GM18868 (cell line): Measurements from ENCODE around the gene DUSP22.
A peak's percentile ranks its signal among the peaks of the same experiment; 100 is the strongest.
"Not testable (repeated sequence)": the region's sequence is repeated elsewhere in the genome, so short reads cannot be mapped to it uniquely, and the experiment has no call there.

ENCODE experiments used
- ATAC-seq: cut with Tn5 transposase; IDR thresholded peaks from one replicate; pipeline ENCODE4 v1.9.1; 2021; ENCODE audit warnings: mild to moderate bottlenecking, moderate library complexity; ENCODE audit not compliant: unreplicated experiment

The DUSP22 gene

DNA sequence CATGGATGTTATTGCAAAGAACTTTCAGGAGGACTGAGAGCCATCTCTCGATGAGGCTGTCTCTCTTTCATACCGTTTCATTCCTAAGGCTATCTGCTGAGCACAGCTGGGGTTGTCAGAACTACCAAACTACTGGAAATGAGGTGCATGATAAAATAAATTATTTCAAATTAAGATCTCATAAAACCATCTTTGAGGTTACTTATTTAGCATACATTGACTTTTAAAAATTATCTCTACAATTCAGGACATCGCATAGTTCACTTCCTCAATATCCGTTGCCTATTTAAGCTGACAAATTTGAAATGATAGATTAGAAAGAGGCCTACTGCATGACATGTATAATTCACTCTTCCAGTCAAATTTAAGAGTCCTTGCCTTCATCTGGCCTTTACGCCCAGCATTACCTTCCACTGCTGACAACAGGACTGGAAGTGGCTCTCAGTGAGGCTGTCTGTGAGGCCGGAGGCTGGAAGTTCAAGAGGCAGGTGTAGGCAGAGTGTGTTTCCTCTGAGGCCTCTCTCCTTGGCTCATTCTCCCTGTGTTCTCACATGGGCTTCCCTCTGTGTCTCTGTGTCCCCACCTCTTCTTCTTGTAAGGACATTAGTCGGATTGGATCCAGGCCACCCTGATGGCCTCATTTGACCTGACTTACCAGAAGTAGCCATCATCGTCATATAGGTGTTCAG, 12.8 kb upstream of the DUSP22 start:
- no peak for ATAC-seq

DNA sequence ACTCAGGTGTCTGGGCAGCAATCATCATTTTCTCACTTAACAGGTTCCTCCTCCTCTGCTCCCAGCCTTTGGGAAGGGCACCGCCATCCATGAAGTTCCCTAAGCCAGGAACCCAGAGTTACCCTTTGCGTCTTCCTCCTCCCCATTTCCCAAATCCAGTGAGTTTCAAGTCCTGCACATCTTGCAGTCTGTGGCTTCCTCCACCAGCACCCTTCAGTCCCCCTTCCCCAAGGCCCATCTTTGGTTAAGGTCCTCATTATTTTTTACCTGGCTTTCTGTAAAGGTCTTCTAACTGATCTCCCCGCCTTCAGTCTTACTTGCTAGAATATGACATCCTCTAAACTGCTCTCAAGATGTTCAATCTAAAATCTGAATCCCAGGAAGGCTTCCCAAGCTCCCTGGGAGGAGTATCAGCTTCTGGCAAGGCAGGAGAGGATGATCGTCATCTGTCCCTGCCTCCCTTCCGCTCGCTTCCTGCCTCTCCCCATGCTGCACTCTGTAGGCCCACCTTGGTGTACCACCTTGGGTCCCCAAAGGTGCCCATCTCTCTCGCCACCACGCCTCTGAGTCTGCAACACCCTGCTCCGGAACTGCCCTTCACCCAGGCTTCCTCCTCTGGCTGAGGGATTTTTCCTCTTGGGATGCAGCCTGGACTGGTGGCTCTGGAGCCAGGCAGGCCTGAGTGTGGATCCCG, 11.4 kb upstream of the DUSP22 start:
- no peak for ATAC-seq

DNA sequence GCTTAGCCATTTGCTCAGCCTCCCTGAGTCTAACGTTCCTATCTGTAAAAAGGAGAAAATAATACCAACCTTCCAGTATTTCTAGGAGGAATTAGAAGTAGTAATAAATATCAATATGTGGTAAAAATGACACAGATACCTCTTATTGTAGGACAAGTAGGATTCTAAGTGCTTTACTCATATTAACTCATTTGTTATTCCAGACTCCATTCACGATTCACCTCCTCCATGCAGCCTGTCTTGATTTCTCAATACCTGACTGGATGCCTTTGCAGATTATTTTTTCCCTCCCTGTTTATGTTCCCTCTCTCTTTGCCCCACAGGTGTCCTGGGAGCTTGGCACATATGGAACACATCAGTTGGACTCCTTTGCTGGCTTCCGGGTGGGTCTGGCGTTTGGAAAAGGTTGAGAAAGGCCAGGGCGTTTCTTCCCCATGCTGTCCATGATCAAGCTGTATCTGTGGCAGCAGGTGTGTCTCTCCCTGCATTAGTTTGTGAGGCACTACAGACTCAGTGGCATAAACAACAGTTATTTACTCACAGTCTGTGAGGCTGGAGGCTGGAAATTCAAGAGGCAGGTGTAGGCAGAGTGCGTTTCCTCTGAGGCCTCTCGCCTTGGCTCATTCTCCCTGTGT, 10.7 kb upstream of the DUSP22 start:
- ATAC-seq: no peak

DNA sequence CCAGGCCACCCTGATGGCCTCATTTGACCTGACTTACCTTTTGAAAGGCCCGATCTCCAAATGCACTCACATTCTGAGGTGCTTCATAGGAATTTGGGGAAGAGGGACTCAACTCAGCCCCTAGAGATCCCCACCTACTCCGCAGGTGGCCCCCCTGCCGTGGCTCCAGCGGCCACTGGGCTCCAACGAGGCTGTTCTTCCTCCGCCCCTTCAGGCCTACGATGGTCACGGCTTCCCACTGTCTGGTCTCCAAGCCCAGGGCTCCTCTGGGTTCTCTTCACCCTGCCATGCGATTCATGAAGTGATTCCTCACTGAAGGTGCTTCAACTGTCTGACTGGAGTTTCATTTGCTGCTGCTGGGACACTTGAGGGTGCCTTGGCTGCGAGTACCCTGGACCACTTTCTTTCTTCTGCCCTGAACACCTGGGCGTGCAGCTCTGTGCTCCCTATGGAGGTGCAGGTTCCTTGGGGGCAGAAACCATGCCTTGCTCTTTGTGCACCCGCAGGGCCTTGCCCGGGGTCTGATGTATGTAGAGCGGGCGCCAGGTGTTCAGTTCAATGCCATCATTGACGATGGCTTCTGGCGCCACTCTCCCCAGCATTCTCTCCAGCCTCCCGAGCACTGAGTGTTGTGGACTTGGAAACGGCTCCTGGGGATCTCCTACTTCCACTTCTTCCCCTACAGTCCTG, 10.0 kb upstream of the DUSP22 start:
- ATAC-seq: no peak

DNA sequence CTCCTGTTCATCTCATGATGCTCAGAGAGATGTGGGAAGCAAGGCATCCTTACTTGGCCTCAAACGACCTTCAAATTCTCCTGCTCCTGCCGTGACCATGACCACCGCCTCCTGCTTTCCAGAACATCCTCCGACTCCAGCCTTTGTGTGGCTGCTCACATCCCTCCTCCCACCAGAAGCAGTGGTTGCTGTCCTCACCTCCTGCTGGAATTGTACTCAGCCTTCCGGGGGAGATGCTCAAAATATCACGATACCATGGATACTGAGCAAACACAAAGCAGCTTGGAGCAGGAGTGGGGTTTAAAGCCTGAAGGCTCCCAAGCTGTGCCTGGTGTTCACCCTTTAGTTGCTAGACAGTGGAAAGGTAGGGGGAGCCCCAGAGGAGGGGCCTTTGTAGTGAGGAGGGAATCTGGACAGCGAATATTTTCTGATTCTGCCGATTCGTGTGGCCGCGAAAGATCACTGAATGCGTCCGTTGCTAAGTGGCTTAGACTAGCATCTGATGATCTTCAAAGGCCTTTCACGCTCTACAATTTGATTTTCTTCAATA, 9.3 kb upstream of the DUSP22 start:
- ATAC-seq: no peak

DNA sequence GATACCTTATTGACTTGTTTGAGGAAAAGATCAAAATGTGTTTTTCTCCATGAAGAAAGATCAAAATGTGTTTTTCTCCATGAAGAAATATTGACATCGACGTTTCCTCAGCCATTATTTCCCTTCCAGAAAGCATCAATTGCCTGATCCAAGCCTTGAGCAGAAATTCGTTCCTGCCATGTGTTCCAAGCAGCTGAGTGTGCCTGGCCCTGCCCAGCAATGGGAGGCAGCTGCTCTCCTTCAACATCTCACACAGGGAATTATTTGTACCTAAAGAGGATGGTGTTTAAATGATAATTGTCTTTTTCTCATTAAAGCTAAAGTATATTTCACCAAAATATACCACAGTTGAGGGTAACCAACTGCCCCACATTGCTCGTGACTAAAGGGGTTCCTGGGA, 7.8 kb upstream of the DUSP22 start:
- ATAC-seq: no peak

DNA sequence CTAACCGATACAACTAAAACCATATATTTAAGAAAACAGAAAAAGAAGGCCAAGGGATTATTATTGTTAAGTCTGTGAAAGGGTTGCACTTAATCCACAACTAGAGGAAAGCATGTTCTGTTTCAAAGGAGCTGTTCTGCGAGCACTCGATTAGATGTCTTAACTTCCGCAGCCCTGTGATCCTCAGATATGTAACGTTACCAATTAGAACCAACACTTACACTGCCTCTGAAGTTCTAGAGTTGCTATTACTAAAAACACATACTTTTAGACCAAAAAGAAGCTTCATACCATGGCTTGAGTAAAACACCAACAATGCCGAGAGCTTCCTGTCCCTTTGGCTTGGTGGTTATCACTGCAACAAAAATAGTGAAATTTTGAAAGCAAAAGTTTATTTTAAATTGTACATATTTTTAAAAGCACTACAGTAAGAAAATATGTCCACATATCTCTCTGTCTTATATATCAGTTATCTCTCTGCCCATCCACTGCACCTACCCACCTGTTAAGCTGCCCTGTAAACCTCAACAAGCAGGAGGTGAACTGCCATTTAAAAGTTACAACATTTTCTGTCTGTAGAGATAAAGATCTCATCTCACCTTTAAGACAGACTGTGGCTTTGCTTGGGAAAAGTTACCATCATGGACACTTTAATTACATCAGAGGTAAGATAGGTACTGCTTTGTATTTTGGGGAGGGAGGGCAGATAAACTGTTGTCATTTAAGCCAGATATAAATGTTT, 7.1 kb upstream of the DUSP22 start:
- ATAC-seq: no peak

DNA sequence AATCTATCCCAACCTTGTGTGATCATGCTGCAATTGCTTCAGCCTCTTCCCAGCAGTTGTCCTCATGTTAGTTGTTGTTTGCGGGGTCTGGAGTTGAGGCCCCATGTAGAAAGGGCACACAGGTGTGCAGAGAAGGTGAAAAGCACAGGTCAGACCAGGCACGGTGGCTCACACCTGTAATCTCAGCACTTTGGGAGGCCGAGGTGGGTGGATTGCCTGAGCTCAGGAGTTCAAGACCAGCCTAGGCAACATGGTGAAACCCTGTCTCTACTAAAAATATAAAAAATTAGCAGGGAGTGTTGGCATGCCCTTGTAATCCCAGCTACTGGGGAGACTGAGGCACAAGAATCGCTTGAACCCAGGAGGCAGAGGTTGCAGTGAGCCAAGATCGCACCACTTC, 6.4 kb upstream of the DUSP22 start:
- ATAC-seq: not testable (repeated sequence)

DNA sequence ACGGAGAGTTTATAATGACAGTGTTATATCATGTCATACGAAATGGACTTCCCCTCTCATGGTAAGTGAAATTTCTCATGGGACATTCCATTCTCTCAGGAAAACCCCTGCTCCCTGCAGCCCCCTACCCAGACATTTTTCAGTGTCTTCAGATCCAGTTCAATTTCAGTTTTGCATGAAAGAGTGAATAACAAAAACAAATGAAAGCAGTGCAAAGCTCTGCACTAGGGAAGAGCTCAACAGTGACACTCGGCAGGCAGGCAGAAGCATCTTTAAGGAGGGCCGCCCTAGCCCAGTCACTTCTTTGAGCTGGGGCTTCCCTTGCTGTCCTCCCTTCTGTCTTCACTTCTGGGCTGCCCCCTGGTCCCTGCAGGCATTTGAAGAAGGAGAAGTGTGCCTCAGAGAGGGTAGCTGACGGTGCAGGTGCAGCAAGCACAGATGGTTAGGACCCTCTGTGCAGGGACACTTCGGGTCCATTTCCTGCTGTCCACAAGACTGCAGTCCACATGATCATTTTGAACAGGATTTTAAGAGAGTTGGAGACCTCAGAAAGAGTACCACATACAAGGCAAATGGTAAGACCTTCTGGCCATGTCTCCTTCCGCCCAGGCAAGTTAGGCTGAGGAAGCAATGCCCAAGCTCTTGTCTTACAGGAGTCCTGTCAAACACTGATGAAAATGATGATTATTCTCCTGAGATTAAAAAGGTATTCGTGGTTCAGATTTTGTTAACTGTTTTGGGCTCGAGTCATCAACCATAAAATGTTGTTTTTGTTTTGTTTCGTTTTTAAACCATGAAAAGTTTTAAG, 5.4 kb upstream of the DUSP22 start:
- ATAC-seq: peak; percentile 35

DNA sequence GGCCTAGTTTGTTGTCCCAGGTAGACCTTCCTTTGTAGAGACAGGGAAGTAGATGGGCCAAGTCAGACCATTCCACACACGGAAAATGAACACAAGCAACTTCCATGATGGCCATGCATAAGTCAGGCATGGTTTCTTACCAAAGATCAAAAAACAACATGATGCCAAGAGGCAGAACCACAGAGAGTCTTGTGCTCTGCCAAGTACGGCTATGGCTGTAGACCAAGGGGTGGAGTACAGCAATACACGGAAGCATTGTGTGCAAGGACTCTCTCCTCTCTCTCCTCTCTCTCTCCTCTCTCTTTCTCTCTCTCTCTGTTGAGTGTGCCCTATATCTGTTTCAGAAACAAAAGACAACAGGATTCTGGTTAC, 4.8 kb upstream of the DUSP22 start:
- no peak for ATAC-seq

DNA sequence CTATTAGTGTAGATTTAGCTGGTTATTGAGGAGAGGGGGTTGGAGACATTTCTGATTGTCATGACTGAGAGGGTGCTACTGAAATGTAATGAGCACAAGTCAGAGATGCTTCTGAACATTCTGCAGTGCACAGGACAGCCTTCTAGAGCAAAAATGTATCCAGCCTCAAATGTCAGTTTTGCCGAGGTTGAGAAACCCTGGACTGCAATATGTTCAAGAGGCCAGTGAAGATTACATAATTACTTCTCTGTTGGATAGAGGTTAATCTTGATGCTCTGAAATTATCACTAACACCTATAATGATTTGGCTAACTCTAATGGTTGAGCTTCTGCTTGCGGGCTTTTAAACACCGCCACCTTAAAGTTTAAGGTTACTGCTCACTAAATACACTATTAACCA, 3.4 kb upstream of the DUSP22 start:
- no peak for ATAC-seq

DNA sequence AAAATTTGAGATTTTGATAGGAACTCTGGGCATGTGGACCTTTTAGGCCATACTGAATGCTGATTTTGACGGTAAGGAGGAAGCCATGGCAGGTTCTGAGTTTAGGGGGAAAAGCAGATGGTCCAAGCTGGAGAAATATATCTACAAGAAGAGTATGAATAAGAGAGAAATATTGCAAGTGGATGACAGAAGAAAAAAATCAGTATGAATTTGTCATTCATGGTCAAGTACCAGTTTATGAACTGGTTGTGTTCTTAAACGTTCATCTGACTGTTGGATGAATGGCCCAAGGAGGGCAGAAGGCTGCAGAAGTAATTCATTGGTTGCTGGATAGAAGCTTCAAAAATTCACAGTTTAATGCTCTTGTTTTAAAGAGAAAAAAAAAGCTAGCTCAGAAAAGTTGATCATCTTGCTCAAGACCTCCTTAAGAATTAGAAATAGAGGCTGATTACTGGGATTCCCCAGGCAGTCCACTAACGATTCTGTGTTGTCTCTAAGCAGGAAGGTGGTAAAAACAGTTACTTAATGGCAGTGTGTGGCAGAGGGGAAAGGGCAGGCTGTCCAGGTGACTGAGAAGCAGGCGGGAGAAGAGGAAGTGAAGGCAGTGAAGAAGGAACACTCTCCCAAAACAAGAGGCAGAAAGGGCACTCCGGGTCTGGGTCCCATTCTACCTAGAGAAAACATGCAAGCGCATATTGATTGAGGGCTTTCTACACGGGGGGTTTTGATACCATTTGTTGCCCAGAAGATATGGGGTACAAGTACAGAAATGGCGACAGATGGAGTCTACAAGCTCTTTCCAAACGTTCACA, 2.0 kb upstream of the DUSP22 start:
- no peak for ATAC-seq

DNA sequence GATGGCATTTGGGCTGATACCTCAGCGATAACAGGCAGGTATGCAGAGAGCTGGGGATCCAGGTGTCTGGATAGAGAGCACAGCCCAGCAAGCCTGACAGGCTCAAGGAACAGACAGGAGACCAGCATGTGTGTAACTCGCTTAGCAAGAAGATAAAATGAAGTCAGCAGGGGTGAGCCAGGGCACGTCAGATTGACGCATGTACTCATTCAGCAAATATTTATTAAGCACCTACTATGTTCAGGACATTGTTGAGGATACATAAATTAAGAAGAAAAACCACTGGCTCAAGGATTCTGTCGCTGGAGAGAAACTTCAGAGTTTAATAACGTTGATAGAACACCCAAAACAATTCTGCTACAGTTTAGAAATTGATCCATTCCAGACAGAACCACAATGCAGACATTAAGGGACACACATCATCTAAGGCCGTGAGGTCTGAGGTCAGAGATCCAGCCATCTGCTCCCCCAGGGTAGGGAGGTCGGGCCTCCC, 1.0 kb upstream of the DUSP22 start:
- ATAC-seq: no peak

DNA sequence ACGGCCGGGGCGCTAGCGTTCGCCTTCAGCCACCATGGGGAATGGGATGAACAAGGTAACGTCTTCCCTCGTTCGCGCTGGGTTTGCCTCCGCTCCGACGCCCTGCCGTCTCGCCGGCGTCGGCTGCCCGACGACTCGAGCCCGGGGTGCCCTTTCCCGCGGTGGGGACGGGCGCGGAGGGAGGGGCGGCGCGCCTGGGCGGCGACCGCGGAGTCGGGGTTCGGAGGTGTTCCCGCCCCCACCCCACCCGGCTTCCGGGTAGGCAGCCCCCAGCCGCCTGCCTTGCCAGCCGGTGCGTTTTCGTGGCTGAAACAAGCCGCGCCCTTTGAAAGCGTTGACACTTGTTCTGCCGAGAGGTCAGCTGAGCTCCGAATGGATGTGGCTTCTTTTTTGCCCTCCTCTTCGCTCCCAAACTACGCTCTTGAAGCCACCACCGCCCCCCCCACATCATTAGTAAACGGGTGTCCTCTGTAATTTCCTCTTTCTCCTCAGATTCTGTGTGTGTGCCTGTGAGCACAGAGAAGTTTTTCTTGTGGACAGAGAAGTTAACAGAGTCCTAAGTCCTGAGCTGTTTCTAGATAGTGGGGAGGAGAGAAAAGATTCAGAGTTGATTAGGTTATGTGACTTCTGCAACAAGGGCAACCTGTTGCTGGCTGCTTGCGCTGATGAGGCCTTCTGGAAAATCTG, 362 bp downstream of the DUSP22 start:
- peak; percentile 23 for ATAC-seq

DNA sequence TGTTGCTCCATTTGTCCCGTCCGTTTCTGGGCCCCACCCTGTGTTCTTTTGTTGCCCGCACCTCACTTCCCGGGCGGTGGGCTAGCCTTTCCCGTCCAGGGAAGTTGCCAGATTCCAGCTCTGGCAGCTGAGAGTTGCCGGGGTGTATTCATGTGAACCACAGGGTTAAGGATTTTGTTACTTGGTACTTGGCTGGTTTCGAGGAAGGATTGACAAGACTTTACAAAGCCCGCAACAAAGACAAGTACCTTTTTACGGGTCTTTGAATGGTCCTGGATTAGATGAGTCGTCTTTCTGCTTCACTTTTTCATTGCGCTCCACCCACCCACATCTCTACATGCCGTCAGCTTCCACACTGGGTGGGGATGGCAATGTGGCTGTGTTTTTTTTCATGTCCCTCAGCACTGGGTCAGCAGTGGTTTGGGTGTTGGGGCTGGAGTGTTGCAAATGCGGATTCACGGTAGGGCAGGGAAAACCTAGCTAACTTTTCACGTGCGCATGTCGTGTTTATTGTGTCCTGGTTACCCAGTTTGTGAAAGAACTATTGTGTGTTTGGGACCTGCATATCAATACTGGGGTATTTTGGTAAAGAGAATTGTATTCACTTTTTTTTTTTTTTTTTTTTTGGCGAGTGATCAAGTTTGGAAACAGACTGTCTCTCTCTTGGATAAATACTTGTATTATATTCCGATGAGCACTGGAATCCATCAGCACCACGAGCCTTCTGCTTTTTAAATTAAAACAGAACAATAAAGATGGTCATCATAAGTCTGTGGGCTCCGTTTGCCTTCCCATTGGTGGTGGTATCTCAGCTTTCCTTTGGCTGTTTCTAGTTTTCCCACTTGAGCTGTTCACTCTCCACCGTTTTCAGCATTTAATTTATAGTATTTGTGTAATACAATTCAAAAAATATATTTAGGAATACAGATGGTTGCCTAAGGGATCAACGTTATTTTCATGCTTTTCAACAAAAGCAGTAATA, 1.2 kb downstream of the DUSP22 start:
- no peak for ATAC-seq

DNA sequence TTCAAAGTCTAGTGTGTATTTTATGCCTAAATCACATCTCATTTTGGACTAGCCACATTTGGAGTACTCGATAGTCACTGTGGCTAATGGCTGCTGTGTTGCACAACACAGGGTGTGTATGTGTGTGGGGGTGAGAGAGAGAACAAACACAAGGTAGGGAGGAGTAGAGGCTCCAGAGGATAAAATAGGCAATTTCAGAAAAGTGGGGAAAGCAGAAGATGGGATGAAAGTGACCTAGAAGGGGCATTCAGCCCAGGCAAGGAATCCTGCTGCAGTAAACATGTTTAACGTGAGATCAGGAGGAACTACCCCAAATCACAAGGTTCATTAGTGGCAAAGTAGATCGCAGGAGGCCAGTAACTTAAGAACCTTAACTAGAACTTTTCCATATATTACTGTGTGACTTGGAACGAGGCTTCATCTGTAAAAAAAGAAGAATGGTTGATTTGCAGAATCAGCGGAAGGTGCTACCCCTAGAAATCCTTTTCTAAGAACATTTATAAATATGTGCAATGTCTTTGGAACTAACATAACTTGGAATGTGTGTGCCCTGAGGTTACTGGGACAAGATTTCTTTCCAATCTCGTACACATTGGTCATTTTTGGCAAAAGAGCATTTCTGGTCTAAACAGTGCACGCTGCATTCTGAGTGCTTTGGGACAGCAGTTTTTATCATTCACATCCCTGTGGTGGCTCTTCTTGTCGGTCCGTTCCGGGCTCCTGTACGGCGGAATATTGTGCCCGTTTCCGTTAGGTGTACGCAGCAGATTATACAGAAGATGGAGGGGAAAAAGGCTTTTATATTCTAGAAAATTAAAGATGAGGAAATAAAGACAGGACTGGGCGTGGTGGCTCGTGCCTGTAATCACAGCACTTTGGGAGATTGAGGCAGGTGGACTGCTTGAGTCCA, 2.6 kb downstream of the DUSP22 start:
- ATAC-seq: no peak
